Fibroblast of lung (primary cell): Measurements from ENCODE around the gene ZNF429.

ENCODE experiments used
- CTCF ChIP-seq, 2 donors: IDR thresholded peaks in 1 of 2; conservative IDR thresholded peaks in 1 of 2; 1 replicate in 1 of 2; 2 replicates in 1 of 2; pipeline ENCODE4 v1.5.1; 2011 to 2012; ENCODE audit warnings: low read length in 2 of 2, control low read depth in 1 of 2, inconsistent platforms in 1 of 2, low read depth in 1 of 2, mild to moderate bottlenecking in 1 of 2
- EZH2 ChIP-seq: IDR thresholded peaks from 2 replicates; pipeline ENCODE4 v1.5.1; 2012; ENCODE audit warnings: low read length, control low read depth, mild to moderate bottlenecking; ENCODE audit errors: missing control alignments

GRCh38 chr19:21595185-21595584 is 89.8 kb downstream of the ZNF429 start:
- TF ChIP-seq CTCF (conservative IDR thresholded peaks at IDR 0.05 in 1 of 2, IDR thresholded peaks at IDR 0.05 in 1 of 2; ENCODE audit: low read depth in 1 of 2, low read length in 2 of 2): no peak
- no peak for TF ChIP-seq EZH2
